ENCODE measurements around the gene KPNA1. TPM values are rescaled to one million over a fixed set of nuclear protein-coding genes. Genes with fewer than 3 reads are reported as not detected.

The KPNA1 gene
- total and polyA plus RNA-seq, 2 experiments from 2014 or later, result 19.8 to 30.1 TPM

DNA sequence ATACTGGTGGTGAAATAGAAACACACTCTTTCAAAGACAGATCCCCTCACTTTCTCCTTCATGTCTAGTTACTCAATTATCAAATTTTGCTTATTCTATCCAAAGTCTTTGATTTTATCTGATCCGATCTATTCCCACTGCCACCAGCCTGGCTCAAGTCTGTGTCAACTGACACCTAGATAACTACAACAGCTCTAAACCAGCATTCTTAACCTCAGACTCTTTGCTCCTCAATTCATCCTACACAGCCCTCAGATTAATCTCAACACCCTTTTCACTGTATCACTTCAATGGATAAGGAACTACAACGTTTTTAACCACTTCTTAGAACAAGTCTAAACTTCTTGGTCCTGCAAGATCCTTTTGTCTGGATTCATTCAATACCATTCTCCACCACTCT, 9.1 kb downstream of the KPNA1 start:
- Histone ChIP-seq H4K20me1 (replicated peaks; ENCODE audit: insufficient read depth) (peaks cover 74% of the 10 kb centered on the region), H3K9me2 (ENCODE audit: insufficient read depth) (no peaks in the 10 kb centered on the region), H3K27ac (ENCODE audit: low read depth) (no peak overlapping the region), H3K36me3 (ENCODE audit: insufficient read depth) (no peaks in the 10 kb centered on the region), H3K27me3 (ENCODE audit: insufficient read depth) (no peaks in the 10 kb centered on the region), H3K4me2 (no peak overlapping the region), H3K79me2 (replicated peaks; ENCODE audit: insufficient read depth) (peaks cover 100% of the 10 kb centered on the region), H3K4me1 (ENCODE audit: insufficient read depth) (peaks cover 35% of the 10 kb centered on the region), H3K4me3 (no peak overlapping the region), H2AFZ (no peak overlapping the region), H3F3A (replicated peaks; ENCODE audit: low read depth) (no peaks in the 10 kb centered on the region)
- no peaks in the 10 kb centered on the region for H3K27me3 Mint-ChIP-seq (ENCODE audit: insufficient read depth, low read depth, poor library complexity)
- no peaks in the 10 kb centered on the region for H3K9me3 Mint-ChIP-seq
- H3K36me3 Mint-ChIP-seq (ENCODE audit: low read depth), result no peaks in the 10 kb centered on the region
- DNase-seq (ENCODE audit: low spot score), result no peak
- H3K27ac Mint-ChIP-seq, result 0 out of 2 replicates have a peak overlapping the region, but pooled peaks have one; percentile 3
- TF ChIP-seq STAT1 (IDR thresholded peaks at IDR 0.05; ENCODE audit: unreplicated experiment) (no peak), ZNF114 (CRISPR knock-in tag; IDR thresholded peaks at IDR 0.05) (no peak), ZNF462 (CRISPR knock-in tag; IDR thresholded peaks at IDR 0.05) (no peak), CREB1 (CRISPR knock-in tag; IDR thresholded peaks at IDR 0.05; ENCODE audit: low read depth) (no peak), EZH2 (IDR thresholded peaks at IDR 0.05; ENCODE audit: low read depth, unreplicated experiment) (no peak), CTCF (conservative IDR thresholded peaks at IDR 0.05; ENCODE audit: low read depth in 2 of 2) (no peak), POLR2AphosphoS5 (IDR thresholded peaks at IDR 0.05; ENCODE audit: low read depth) (no peak), ZNF331 (CRISPR knock-in tag; IDR thresholded peaks at IDR 0.05; ENCODE audit: low read depth) (no peak), EZH2phosphoT487 (IDR thresholded peaks at IDR 0.05; ENCODE audit: unreplicated experiment) (no peak), REST (IDR thresholded peaks at IDR 0.05; ENCODE audit: unreplicated experiment) (no peak), NANOG (IDR thresholded peaks at IDR 0.05; ENCODE audit: borderline replicate concordance) (no peak), ETS1 (IDR thresholded peaks at IDR 0.05) (no peak), JUNB (IDR thresholded peaks at IDR 0.05; ENCODE audit: unreplicated experiment) (no peak)
- H3K4me3 Mint-ChIP-seq, result no peak overlapping the region
- ATAC-seq, result no peak
- H3K4me1 Mint-ChIP-seq, result peaks cover 42% of the 10 kb centered on the region

Data from GM23338 (cell line).